Measurements from ENCODE around the gene BCAP29.

The BCAP29 gene

DNA sequence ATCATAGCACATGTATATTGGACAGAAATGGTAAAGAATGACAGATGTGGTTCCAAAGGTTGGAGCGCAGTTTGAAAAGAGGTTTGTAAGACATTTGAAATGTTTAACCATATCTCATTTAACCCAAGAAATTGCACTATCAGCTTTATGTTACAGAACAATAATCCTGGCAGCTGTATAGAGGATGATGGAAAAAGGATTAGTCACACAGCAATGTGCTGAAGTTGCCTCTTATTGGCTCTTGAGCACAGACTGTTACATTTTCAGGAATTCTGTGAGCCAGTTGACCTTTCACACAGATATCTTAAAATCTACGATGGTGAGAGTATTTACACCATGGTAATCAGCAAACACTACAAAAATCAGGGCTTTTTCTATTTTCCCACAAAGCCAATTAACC is 20.2 kb upstream of the BCAP29 start:
- TF ChIP-seq POU2F2 (IDR thresholded peaks at IDR 0.05; ENCODE audit: low read depth, low read length): no peak
- TF ChIP-seq POLR2A (IDR thresholded peaks at IDR 0.05; ENCODE audit: low read depth, low read length): no peak
- no peak for TF ChIP-seq PAX5 (IDR thresholded peaks at IDR 0.05; ENCODE audit: insufficient read depth, low read length, severe bottlenecking)
- no peak for TF ChIP-seq SPI1 (IDR thresholded peaks at IDR 0.05; ENCODE audit: low read depth, low read length)
- TF ChIP-seq TAF1 (IDR thresholded peaks at IDR 0.05; ENCODE audit: low read depth, low read length): no peak
- TF ChIP-seq POLR2AphosphoS5 (IDR thresholded peaks at IDR 0.05; ENCODE audit: low read depth, low read length): no peak
- FAIRE-seq: no peak
- no peak for DNase-seq (ENCODE audit: insufficient read length, low spot score)

DNA sequence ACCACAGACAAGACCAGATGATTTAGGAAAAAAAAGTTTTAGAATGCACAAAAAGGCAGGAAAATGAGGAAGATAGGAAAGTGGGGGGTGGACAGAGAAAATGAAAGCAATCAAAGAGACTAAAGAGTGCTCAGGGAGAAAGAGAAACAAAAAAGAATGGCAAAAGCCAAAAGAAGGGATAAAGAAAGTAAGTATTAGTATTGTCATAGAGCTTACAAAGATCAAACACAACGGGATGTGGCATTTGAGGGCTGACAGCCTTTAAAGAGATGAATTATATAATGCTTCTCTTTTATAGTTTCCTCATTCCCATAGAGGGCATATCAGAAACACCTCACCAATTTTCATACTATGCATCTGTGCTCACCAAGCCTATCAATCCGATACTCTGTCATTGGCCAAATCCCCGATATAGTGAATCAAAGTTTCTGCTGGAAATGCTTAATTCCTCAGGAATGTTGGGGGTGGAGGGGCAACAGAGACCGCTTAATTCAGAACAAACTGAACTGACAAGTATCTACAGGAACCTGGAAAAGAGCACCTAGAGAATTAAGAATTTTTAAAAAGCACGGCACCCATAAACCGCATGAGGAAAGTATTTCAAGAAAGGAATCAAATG is 19.0 kb upstream of the BCAP29 start:
- no peak for TF ChIP-seq SPI1 (IDR thresholded peaks at IDR 0.05; ENCODE audit: low read depth, low read length)
- TF ChIP-seq POLR2AphosphoS5 (IDR thresholded peaks at IDR 0.05; ENCODE audit: low read depth, low read length): no peak
- no peak for TF ChIP-seq POLR2A (IDR thresholded peaks at IDR 0.05; ENCODE audit: low read depth, low read length)
- TF ChIP-seq PAX5 (IDR thresholded peaks at IDR 0.05; ENCODE audit: insufficient read depth, low read length, severe bottlenecking): no peak
- TF ChIP-seq POU2F2 (IDR thresholded peaks at IDR 0.05; ENCODE audit: low read depth, low read length): no peak
- no peak for TF ChIP-seq TAF1 (IDR thresholded peaks at IDR 0.05; ENCODE audit: low read depth, low read length)
- DNase-seq (ENCODE audit: insufficient read length, low spot score) (no peak), FAIRE-seq (no peak)

DNA sequence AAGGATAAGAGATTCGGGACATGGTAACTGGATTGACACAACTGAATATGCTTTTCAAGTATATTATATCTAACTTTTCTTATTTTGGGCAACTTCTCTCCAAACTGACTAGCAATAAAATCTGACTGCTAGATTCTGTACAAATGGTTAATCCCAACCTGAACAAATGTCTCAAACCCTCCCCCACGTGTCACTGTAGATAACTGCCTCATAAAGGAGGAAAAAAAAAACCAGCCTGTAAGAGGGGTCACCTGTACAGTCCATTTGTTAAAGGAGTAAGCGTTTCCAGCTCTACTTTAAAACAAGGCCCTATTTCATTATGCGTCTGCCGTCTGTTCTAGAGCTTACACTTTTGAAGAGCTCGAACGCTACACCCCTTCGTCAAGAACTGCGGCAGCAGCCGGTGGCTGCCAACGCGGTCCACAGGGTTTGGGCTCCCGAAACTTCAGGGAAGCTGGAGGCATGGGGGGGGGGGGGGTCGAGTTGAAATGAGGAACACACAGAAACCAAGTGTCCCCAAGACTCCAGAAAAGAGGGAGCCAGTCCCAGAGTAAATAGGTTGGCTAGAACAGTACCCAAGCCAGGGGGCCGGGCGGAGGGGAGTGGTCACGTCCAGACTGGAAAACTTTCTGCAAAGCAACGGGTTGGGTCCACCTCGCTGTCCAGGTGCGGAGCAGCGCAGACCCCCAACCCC is 16.8 kb upstream of the BCAP29 start:
- peak; percentile 18 for DNase-seq (ENCODE audit: insufficient read length, low spot score)
- FAIRE-seq: no peak
- TF ChIP-seq POU2F2 (IDR thresholded peaks at IDR 0.05; ENCODE audit: low read depth, low read length) (no peak), POLR2AphosphoS5 (IDR thresholded peaks at IDR 0.05; ENCODE audit: low read depth, low read length) (no peak), TAF1 (IDR thresholded peaks at IDR 0.05; ENCODE audit: low read depth, low read length) (no peak), SPI1 (IDR thresholded peaks at IDR 0.05; ENCODE audit: low read depth, low read length) (no peak), PAX5 (IDR thresholded peaks at IDR 0.05; ENCODE audit: insufficient read depth, low read length, severe bottlenecking) (no peak)

DNA sequence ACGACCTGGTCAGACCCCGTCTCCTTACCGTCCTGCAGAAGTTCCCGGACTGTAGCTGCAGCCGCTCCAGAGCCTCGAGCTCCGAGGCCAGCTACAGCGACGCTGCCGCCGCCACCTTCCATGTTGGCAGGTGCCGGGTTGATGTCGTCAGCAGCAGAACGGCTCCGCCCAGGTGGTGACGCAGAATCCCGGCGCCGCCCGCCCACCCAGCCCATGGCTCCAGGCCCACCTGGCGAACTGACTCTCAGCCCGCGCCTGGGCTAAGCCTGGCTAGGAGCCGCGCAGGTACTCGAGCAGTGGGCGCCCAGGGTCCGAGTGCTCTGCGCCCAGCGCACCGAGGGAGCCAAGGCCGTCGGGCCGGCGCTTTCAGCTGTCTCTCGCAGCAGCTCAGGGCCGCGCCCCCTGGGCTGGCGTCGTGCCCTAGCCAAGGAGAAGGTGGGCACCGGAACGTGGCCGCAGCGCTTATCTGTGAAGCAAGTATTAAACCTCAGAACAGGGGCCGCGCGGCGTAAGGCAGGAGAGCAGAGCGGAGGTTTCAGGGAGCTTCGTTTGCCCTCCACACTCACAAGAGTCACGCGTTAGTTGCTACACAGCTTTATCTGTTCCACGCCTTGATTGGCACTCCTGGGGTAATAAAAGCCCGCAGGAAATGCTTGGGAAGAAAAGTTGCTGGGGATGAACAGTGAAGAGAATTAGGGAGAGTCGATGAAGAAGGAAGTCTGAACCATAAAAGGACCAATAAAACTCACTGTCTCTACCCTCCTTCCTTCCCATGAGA is 16.1 kb upstream of the BCAP29 start, which contains the start of the genes COG5 and DUS4L:
COG5 (minus strand) TSS at position 146 of the 778 bp plus-strand sequence; CDS start at position 122, 24 bp downstream.
DUS4L (plus strand) TSS at position 197 of the 778 bp plus-strand sequence. CDS start 3,100 bp downstream, outside the sequence.
- peak; percentile 66 for TF ChIP-seq POU2F2 (IDR thresholded peaks at IDR 0.05; ENCODE audit: low read depth, low read length)
- no peak for TF ChIP-seq PAX5 (IDR thresholded peaks at IDR 0.05; ENCODE audit: insufficient read depth, low read length, severe bottlenecking)
- peak; percentile 90 for TF ChIP-seq POLR2A (IDR thresholded peaks at IDR 0.05; ENCODE audit: low read depth, low read length)
- no peak for TF ChIP-seq SPI1 (IDR thresholded peaks at IDR 0.05; ENCODE audit: low read depth, low read length)
- peak; percentile 74 for TF ChIP-seq POLR2AphosphoS5 (IDR thresholded peaks at IDR 0.05; ENCODE audit: low read depth, low read length)
- TF ChIP-seq TAF1 (IDR thresholded peaks at IDR 0.05; ENCODE audit: low read depth, low read length): peak; percentile 79; the same call in 1 of the 2 replicates
- peak; percentile 77 for DNase-seq (ENCODE audit: insufficient read length, low spot score)
- FAIRE-seq: peak; percentile 92

DNA sequence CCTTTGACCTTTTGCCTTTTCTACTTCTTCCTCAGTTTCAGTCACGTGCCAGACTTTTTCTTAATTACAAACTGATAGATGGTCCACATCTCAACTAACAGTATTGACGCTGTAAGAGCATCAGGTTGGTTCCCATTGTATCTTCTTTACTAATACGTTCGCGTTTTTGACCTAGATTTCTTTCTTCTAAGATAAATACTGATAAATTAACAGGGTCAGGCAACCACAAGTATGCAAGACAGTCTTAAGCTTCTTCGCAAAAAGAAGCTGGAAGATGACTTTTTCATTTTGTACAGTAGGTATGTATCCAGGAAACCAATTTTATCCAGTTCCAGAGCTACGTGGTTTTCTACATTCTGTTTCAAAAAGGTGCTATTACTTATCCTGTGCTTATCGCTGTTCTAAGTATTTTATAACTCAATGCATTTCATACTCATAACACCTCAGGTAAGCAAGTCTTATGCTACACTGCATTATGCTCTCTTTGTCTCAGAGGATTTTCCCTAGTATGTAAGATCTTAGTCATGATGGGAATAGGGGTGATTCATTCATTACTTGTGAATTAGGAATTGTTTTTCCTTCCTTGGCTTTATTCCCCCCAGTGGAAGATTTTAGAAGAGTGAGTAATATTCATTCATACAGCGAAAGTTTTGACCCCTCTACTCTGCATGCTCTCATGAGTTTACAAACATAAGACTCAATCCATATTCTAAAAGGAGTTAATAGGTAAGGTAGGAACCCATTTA is 15.3 kb upstream of the BCAP29 start:
- DNase-seq (ENCODE audit: insufficient read length, low spot score) (no peak), FAIRE-seq (peak; percentile 66)
- TF ChIP-seq TAF1 (IDR thresholded peaks at IDR 0.05; ENCODE audit: low read depth, low read length): no peak
- no peak for TF ChIP-seq SPI1 (IDR thresholded peaks at IDR 0.05; ENCODE audit: low read depth, low read length)
- TF ChIP-seq PAX5 (IDR thresholded peaks at IDR 0.05; ENCODE audit: insufficient read depth, low read length, severe bottlenecking): no peak
- no peak for TF ChIP-seq POLR2AphosphoS5 (IDR thresholded peaks at IDR 0.05; ENCODE audit: low read depth, low read length)
- TF ChIP-seq POU2F2 (IDR thresholded peaks at IDR 0.05; ENCODE audit: low read depth, low read length): no peak
- no peak for TF ChIP-seq POLR2A (IDR thresholded peaks at IDR 0.05; ENCODE audit: low read depth, low read length)

DNA sequence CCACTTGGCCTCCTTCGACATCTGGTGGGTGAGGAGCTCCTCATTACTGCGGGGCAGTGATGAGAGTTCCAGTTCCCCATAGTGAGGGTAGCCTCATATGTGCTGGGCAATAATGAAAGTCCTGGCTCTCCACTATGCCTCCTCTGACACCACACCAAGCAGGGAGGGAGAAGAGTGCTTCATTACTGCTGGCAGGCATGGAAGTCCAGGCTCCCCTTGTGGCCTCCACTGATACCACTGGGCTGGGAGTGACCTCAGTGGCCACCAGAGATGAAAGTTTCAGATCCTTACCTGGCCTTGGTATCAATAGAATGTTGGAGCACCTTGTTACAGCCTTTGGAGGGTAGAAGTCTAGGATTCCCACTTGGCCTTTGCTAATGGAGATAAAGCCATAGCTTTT is 9.7 kb upstream of the BCAP29 start:
- DNase-seq (ENCODE audit: insufficient read length, low spot score) (no peak), FAIRE-seq (no peak)
- TF ChIP-seq POU2F2 (IDR thresholded peaks at IDR 0.05; ENCODE audit: low read depth, low read length) (no peak), POLR2A (IDR thresholded peaks at IDR 0.05; ENCODE audit: low read depth, low read length) (no peak), TAF1 (IDR thresholded peaks at IDR 0.05; ENCODE audit: low read depth, low read length) (no peak), PAX5 (IDR thresholded peaks at IDR 0.05; ENCODE audit: insufficient read depth, low read length, severe bottlenecking) (no peak), SPI1 (IDR thresholded peaks at IDR 0.05; ENCODE audit: low read depth, low read length) (no peak), POLR2AphosphoS5 (IDR thresholded peaks at IDR 0.05; ENCODE audit: low read depth, low read length) (no peak)

DNA sequence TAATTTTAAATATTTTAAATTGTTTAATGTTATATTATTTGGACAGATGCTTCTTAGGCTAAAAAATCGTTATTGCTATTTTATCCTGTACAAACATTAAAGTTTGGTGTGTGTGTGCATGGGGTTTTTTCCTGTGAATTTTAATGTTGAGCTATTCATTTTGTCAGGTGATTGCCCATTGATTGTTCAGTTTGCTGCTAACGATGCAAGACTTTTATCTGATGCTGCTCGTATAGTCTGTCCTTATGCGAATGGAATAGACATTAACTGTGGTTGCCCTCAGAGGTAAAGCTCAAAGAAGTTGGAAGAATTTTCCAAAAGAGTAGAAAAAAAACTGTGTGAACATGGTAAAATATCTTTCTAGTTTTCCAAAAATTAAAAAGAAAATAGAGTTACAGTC is 6.5 kb upstream of the BCAP29 start:
- no peak for DNase-seq (ENCODE audit: insufficient read length, low spot score)
- no peak for TF ChIP-seq TAF1 (IDR thresholded peaks at IDR 0.05; ENCODE audit: low read depth, low read length)
- no peak for TF ChIP-seq PAX5 (IDR thresholded peaks at IDR 0.05; ENCODE audit: insufficient read depth, low read length, severe bottlenecking)
- no peak for TF ChIP-seq SPI1 (IDR thresholded peaks at IDR 0.05; ENCODE audit: low read depth, low read length)
- TF ChIP-seq POLR2AphosphoS5 (IDR thresholded peaks at IDR 0.05; ENCODE audit: low read depth, low read length): no peak
- no peak for TF ChIP-seq POU2F2 (IDR thresholded peaks at IDR 0.05; ENCODE audit: low read depth, low read length)
- TF ChIP-seq POLR2A (IDR thresholded peaks at IDR 0.05; ENCODE audit: low read depth, low read length): no peak

DNA sequence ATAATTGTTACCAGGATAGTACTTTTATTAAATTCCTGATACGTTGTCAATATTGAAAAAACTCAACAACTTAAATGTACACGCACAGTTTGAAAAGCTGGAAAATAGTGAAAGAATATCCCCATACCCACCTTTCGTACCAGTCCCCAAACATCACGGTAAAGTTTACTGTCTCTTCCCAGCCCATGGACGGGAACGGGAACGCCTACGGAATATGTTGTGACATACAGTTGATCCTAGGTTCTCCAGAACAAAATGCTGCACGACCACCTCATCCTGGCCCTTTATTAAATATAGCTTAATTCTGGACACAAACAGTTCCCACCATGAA is 527 bp upstream of the BCAP29 start:
- DNase-seq (ENCODE audit: insufficient read length, low spot score) (no peak), FAIRE-seq (no peak)
- no peak for TF ChIP-seq PAX5 (IDR thresholded peaks at IDR 0.05; ENCODE audit: insufficient read depth, low read length, severe bottlenecking)
- no peak for TF ChIP-seq POLR2A (IDR thresholded peaks at IDR 0.05; ENCODE audit: low read depth, low read length)
- TF ChIP-seq POLR2AphosphoS5 (IDR thresholded peaks at IDR 0.05; ENCODE audit: low read depth, low read length): no peak
- TF ChIP-seq TAF1 (IDR thresholded peaks at IDR 0.05; ENCODE audit: low read depth, low read length): no peak
- no peak for TF ChIP-seq SPI1 (IDR thresholded peaks at IDR 0.05; ENCODE audit: low read depth, low read length)
- TF ChIP-seq POU2F2 (IDR thresholded peaks at IDR 0.05; ENCODE audit: low read depth, low read length): no peak

More for the DNA sequence above, 6.5 kb upstream of the BCAP29 start:
- no peak for FAIRE-seq

Measured in GM12891 (cell line).